ENCODE results near the gene PRDM15.

Gene PRDM15

DNA sequence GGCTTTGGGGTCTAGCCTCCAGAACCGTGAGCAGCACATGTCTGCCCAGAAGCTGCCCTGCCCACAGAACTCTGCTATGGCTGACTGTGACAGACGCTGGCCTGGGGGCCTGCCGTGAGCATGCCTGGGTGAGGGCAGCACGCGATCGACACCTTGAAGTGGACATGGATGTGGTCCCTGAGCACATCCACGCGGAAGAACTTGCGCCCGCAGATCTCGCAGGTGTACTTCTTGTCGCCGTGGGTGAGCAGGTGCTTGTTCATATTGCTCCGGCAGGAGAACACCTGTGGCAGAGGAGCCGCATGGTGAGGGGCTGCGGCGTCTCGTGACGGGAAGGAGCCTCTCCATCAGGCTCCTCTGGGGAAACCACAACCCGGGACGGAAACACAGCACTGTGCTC, 56.0 kb downstream of the PRDM15 start:
- DNase-seq, result no peak

DNA sequence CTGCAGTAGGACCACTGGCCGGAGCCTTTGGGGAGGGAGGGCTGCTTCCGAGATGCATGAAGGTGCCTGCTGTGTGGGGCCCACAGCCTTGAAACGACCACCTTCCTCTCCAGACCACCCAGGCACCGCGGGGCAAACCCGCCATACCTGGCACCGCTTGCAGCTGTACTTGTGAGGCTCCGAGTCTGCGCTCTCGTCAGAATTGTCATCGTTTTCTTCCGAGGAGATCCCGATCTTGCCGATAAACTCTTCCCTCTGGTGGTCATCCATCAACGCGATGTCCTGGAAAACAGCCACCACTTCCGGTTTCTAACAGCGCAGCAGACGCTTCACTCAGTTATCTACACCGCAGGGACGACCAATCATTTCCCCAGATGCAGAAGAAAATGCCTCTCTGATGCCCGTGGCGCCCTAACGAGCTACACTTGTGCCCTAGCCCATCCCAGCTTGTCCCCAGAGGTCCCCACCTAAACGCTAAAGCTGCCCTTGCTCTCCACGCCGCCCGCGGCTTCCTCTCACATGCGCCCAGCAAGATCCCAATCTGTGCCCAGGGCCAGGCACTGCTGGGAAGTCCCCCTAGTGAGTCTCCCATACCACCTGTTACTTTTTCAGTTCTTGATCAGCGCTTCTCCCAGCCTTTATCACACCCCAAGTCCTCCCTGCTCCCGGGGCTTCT, 57.2 kb downstream of the PRDM15 start:
- DNase-seq, result no peak

DNA sequence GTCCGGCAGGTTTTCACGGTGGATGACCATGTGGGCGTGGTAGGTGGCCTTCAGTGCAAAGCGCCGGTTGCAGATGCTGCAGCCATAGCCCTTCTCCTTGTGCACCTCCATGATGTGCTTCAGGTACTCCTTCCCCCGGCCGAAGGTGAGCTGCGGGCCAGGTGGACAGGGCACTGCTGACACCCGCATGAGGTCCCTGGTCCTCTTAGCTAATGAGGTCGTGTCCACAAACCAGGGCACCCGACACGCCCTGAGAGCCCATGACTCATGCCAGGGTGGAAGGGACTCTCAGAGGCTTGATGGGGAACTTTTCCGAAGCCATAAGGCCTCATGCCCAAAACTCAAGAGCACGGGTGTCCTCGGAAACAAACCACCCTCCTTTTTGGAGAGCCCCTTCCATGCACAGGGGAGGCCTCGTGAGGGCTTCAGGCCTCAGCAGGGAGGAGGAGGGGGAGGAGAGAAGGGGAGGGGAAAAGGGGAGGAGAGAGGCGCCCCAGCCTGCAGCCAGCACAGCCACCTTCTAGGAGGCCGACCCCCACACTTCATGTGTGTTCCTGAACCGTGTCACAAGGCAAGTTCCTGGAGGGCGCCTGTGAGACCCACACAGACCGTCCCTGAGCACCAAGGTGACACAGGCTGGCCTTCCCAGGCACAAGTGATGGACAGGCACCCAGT, 57.9 kb downstream of the PRDM15 start:
- DNase-seq, result no peak

DNA sequence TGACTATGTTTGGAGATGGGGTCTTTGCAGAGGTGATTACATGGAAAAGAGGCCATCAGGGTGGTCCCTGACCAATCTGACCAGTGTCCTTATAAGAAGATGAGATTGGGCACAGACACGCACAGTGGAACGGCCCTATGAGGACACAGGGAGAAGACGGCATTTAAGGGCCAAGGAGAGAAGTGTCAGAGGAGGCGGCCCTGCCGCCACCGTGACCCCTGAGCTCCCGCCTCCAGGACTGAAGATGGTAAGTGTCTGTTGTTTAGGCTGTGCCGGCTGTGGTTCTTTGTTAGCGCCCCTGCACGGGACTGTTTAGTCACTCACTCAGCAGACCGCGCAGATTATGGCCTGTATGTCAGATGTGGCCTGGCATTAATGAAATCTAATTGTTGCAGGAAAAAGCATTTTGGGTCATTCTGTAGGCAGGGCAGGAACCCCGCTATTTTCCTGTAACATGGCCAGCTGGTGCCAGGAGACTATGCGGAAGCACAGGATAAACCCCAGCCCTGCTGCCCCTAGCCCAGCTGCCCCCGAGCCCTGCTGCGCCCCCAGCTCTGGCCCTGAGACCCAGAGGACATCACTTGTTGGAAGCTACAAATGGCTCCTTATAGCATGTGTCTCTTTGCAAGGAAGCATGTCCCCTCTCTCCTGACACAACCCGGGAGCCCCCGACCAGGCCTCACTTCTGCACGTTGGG, 58.6 kb downstream of the PRDM15 start:
- no peak for DNase-seq

DNA sequence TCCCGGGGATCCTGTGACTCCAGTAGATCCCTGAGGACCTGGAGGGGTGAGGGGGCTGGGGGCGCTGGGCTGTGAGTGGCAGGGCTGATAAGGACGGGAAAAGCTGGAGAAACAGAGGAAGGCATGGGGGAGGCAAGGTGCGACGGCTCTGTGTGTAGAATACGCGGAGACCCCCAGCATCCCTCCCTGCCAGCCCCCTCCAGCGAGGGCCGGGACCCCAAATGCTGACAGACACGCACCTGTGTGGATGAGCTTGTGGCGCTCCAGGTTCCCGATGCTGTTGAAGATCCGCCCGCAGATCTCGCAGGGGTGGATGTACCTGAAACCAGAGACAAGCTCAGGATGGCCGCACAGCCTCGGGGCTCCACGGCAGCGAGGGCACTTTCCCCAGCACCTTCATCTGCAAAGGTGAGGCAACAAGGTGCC, 59.3 kb downstream of the PRDM15 start:
- no peak for DNase-seq

DNA sequence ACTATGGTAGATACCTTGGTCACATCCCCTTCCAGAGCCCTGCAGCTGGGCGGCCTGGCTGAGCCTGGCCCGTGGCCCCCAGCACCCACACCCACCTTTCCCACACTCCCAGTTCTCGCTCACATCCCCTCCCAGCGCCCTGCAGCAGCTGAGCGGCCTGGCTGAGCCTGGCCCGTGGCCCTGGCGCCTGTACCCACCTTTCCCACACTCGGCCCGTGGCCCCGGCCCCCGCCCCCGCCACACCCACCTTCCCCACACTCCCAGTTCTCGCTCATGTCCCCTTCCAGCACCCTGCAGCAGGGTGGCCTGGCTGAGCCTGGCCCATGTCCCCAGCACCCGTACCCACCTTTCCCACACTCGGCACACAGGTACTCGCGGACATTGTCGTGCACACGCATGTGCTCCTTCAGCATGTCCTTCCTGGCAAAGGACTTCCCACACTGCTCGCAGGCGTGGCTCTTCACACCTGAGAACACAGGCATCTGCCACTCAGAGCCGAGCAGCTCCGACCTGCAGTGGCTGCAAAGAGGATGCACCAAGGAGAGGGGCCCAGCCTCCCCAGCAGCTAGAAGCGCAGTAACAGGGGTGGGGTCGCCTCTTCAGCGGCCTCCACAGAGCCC, 59.8 kb downstream of the PRDM15 start:
- no peak for DNase-seq

DNA sequence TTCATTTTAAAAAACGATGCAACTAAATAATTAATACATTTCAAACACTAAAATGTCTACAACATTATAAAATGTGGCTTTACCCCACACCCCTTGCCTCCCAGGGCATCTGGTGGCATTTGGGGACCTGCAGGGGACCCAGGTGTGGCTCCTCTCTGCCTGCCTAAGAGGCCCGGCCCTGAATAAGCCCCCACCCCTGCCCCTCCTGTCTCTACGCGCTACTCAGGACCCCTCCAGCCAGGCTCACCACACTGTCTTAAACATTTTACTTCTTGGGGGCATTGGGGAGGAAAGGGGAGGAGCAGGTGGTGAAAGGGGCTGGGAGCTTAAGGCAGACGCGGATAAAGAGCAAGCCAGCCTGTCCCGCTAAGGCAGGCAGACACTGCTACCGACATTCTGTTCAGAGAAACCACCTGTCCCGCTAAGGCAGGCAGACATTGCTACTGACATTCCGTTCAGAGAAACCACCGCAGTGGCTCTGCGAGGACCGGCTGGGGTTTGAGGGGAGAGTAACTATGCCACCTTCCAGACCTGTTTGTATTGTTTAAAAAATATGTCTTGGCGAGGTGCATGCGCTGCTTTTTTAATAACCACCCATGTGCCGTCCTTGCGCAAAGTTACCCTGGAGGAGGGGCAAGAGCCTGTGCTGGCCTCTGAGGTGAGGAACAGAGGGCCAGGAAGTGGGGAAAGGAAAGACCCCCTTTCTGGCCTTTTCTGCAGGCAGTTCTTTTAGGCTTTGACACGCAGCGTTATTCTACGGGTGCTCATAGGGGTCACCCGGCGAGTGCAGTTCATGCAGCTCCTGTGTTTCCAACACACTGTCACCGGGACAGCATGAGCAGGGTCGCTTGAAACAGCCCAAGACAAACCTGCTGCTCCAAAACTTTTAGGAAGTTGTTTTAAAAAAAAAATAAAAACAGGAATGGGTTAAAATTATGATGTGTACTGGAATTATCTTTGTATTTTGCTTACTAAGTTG, 61.0 kb downstream of the PRDM15 start:
- no peak for DNase-seq

DNA sequence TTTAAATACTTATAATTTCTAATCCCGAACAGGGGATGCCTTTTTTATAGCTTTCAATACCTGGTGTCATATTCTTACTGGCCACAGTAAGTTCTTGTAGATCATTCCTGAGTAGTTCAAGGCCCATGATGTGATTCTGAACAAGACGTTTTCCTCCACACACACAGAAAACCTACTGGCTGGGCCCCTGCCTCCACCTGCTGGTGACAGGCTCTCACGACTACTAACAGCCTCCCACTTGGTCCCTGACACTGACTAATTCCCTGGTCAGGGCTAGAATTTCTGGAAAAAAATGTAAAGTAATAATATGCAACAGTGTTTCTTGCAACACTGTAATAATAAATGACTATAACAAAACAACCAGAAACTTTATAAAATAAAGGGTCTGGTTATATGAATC, 61.9 kb downstream of the PRDM15 start:
- peak; percentile 72 for DNase-seq

DNA sequence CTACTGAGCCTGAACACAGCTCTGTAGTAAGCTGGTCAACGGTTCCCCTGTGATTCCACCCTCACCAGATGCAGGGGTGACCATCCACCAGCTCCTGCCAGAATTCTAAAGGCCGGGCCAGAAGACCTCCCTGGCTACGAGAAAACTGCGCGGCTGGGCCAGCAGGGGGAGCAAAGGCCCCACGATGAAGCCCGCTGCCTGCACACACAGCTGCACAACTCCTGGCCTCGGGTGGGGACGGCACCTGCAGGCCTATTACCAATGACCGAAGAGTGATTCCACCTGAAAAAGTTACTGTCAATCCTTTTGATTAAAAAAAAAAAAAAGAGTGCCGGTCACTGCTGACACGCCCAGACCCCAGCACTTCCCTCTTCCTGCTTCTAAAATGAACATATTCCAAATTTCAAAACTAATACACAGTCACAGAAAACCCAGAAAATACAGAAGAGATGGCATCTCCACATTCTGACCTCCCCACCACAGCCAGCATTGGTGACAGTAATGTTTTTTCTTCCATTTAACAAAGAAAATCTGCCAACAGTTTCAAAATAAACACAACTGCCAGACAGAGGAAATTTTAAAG, 62.5 kb downstream of the PRDM15 start:
- DNase-seq, result peak; percentile 75

DNA sequence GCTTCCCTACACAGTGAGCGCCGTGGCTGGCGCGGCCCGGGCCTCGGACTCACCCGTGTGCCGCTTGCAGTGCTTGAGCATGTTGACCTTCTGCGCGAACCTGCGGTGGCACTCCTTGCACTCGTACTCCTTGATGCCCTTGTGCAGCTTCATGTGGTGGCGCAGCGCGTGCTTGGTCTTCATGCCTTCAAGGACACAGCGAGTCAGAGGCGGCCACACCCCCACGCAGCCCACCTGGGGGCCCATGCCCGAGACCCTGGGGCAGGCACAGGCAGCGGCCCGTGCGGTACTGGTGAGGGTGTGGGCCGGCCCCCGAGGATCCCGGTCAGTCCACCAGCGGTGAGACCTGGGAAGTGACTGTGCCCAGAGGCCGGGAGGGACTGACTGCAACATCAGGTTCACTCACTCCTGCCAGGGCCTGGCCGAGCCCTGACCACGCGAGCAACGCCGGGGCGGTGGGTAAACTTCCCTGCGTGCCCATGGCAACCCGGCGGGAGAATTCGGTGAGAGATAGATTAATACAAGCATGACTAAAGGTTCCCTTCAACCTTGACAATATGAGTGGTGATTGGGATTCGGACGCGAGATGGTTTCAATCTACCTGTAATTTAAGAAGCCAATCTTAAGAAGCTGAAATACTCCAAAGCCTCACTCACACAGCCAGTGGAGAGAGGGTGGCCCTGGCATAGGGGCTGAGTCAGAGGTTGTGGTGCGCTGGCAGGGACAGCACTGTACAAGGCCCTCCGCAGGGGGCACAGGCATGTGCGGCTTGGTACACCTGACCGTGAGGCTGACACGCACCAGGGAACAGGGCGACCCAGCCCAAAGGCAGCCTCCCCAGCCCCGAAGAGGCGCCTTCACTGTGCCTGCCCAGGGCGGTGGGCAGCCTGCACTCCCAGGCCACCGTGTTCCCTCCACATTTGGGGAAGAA, 63.2 kb downstream of the PRDM15 start:
- no peak for DNase-seq

- DNase-seq, result peak; percentile 0
Observed at GRCh38 chr21:41813226-41813625, 65.9 kb downstream of the PRDM15 start.

DNA sequence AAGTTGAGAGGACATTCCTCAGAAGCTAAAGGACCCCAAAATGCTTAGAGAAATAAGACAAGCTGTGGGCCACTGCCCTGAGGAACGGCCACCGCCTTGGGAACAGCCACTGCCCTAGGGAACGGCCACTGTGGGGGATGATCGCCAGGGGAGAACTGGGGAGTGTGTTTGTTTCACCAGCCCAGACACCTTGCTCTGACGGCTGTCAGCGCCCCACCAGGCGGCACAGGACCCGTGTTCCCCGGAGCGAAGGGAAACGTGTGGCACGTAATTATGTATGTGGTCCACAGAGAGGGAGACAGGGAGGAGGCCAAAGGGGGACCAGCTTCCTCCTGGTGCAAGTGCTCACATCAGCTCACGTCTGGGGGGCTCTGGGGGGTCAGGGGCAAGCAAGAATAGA, 66.5 kb downstream of the PRDM15 start:
- peak; percentile 25 for DNase-seq

DNA sequence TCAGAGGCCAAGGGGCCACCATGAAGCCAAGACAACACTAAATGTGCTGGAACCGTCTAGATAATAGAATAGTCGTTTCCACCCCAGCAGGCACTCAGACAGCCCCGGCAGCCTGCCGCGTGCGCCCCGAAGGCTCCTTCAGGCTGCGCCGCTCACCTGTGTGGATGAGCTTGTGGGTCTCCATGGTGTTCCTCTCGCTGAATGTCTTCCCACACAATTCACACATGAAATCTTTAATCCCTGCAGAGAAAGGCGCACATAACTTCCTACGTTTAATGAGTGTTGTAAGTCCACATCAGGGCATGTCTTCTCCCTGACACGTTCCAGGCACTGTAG, 68.6 kb downstream of the PRDM15 start:
- no peak for DNase-seq

DNA sequence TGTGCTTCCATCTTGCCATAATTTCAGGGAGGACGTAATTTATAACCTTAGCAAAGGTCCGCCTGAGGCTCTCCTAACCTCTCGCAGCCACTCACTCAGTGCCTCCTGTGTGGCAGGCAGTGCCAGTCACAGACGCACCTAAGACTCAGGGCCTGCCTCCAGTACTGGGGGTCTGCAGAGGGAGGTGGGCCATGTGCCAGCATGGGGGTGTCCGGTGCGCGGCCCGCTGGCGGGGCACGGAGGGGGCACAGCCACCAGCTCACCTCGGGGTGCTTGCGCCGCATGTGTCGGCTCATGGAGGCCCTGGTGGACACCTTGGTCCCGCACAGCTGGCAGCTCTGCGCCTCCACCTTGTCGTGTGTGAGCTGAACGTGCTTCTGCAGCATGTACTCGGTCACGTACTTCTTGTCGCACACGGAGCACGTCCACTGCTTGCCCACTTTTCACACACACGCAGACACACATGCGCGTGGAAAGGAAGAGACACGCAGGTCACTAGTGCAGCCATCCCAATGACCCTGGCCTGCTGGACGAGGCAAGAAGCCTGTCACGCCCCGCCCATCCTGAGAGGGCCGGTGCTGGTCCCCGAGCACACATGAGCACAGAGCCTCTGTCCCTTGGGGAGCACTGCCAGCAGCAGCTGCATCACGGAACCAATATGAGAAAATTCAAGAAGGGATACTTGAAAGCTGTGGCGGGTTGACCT, 69.1 kb downstream of the PRDM15 start:
- peak; percentile 15 for DNase-seq

DNA sequence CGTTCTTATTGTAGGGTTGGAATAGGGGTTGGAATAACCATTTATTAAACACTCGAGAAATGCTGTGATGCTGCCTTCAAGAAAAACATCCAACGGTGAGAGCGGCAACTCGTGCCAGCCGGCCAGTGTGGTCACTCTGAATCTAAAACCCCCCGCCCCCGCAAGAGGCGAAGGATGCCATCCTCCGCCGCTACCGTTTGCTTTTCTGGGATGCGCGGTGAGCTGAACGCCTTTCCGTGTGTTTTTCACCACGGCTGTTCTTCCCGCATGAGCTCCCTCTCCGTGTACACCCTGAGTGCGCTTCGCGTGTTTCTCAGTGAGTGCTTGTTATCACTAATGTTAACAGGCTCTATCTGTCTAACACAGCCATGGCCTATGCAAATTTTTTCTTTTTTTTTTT, 70.3 kb downstream of the PRDM15 start:
- DNase-seq, result no peak

DNA sequence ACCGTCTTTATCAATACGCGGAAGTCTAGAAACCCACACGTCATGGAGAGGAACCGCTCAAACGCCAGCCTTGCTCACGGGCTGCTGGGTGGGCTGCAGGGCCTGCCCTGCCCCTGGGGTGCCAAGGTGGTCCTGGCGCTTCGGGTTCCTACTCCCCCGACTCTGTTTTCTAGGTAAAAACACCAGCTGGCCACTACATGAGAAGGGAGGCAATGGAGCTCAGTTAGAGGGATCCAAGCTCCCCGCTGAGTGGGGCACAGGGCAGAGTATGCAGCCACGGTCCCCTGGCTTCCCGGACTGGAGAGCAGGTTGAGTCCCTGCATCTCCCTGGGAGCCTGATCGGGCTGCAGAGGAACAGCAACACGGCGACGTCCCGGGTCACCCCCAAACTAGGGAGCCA, 71.0 kb downstream of the PRDM15 start:
- DNase-seq, result no peak

DNA sequence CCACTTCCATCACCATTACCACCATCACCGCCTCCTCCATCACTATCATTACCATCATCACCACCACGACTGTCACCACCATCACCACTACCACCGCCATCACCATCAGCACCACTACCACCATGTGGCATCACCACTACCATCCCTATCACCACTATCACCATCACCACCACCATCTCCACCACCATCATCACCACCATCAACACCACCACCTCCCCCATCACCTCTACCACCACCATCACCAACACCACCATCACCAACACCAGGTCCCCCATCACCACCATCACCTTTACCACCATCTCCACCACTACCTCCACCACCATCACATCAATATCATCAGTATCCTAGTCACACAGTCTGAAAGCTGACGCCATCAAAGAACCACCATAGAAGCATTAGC, 72.4 kb downstream of the PRDM15 start:
- DNase-seq, result no peak

- DNase-seq, result no peak
Observed at GRCh38 chr21:41805643-41806042, 73.5 kb downstream of the PRDM15 start.

GRCh38 chr21:41805038-41805437, 74.1 kb downstream of the PRDM15 start:
- no peak for DNase-seq

DNA sequence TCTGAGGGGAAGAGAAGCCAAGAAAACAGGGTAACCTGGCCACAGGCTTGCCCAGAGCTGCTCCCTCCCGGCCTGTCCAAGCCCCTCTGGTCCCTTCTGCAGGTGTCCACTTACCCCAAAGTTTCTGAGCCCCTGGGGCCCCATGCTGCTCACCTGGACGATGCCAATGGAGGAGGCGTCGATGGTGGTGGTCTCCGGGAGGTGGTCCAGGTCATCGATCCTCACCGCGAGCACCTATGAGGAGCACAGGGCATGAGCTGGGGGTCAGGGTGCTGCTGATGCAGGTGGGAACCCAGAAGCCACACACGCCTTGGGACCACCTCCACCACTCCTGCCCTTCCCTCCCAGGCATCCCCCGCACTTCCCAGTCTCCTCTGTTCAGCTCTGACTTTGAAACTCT, 74.8 kb downstream of the PRDM15 start:
- no peak for DNase-seq

Data from right forelimb (tissue), 1 donor.